ENCODE data around the gene YWHAQ. TPM values are rescaled to one million over a fixed set of nuclear protein-coding genes. Genes with fewer than 3 reads are reported as not detected.

YWHAQ gene
- total RNA-seq, 1 donor, result 562 TPM

DNA sequence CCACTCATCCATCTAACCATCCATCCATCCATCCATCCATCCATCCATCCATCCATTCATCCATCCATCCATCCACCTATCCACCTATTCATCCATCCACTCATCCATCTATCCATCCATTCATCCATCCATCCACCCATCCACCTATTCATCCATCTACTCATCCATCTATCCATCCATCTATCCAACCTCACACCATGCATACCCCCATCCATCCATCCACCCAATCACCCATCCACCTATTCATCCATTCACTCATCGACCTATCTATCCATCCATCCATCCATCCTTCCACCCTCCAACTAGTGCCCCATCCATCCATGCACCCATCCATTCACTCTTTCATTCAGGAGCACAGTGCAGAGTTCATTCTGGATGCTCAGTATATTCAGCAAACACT lies 21.5 kb upstream of the YWHAQ start:
- no peak overlapping the region for H3K4me3 ChIP-seq (ENCODE audit: low read depth, low read length)
- DNase-seq (ENCODE audit: low read depth), result no peak
- TF ChIP-seq CTCF (IDR thresholded peaks at IDR 0.05; ENCODE audit: insufficient read depth, low read length), result no peak

GRCh38 chr2:9650119-9650821 lies 19.5 kb upstream of the YWHAQ start:
- no peak for TF ChIP-seq CTCF (IDR thresholded peaks at IDR 0.05; ENCODE audit: insufficient read depth, low read length)
- DNase-seq (ENCODE audit: low read depth), result no peak
- H3K4me3 ChIP-seq (ENCODE audit: low read depth, low read length), result no peak overlapping the region

DNA sequence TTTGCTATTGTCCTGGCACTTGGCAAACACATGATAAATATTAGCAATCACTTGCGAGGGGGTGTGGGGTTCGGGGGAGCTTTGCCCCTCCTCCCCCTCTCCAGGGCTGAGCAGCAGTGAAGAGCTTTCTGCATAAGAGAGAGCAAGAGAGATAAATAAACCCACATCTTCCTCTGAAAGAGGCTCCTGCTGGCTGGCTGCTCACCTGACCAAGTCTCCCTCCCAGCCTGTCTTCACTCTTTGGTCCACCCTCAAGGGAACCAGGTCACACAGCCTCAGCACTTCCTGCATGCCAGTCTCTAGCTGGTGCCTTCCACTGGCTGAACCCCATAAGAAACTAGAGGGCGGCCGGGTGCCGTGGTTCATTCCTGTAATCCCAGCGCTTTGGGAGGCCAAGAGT lies 18.5 kb upstream of the YWHAQ start:
- no peak for DNase-seq (ENCODE audit: low read depth)
- no peak overlapping the region for H3K4me3 ChIP-seq (ENCODE audit: low read depth, low read length)
- no peak for TF ChIP-seq CTCF (IDR thresholded peaks at IDR 0.05; ENCODE audit: insufficient read depth, low read length)

DNA sequence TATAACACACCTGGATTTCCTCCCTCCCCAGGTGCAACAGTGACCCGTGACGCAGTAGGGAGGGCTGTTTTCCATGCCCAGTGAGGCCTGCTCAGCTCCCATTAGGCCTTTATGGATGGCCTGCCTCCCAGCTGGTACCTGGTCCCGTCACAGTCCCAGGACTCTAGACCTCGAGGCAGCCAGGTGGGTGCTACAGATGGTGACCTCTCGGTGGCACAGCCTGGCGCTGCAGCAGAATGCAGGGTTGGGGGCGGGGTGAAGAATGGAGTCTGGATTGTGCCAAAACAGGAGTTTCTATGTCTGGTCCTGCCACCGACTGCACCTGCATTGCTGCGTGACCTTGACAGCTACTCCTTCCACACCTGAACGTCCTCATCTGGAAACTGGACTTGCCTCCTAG lies 18.0 kb upstream of the YWHAQ start:
- no peak for TF ChIP-seq CTCF (IDR thresholded peaks at IDR 0.05; ENCODE audit: insufficient read depth, low read length)
- H3K4me3 ChIP-seq (ENCODE audit: low read depth, low read length), result no peak overlapping the region
- DNase-seq (ENCODE audit: low read depth), result no peak

DNA sequence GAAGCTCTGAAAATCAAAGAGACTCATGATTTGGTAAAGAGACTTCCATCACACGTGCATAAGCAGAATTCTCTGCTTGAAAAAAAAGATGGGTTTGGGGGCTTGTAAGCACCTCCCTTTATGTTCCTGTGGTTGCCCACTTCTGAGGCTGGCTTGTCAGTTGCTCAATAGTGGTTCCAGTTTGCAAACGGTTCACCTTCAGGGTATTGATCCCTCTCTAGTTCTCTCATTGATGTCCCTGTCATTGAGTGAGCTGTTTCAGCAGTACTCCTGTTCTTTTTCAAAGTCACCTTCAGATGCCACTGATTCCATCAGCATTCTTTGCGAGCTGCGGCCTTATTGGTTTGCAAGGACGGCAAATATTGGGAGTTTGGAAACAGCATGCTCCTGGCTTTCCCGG lies 17.1 kb upstream of the YWHAQ start:
- no peak for TF ChIP-seq CTCF (IDR thresholded peaks at IDR 0.05; ENCODE audit: insufficient read depth, low read length)
- no peak overlapping the region for H3K4me3 ChIP-seq (ENCODE audit: low read depth, low read length)

DNA sequence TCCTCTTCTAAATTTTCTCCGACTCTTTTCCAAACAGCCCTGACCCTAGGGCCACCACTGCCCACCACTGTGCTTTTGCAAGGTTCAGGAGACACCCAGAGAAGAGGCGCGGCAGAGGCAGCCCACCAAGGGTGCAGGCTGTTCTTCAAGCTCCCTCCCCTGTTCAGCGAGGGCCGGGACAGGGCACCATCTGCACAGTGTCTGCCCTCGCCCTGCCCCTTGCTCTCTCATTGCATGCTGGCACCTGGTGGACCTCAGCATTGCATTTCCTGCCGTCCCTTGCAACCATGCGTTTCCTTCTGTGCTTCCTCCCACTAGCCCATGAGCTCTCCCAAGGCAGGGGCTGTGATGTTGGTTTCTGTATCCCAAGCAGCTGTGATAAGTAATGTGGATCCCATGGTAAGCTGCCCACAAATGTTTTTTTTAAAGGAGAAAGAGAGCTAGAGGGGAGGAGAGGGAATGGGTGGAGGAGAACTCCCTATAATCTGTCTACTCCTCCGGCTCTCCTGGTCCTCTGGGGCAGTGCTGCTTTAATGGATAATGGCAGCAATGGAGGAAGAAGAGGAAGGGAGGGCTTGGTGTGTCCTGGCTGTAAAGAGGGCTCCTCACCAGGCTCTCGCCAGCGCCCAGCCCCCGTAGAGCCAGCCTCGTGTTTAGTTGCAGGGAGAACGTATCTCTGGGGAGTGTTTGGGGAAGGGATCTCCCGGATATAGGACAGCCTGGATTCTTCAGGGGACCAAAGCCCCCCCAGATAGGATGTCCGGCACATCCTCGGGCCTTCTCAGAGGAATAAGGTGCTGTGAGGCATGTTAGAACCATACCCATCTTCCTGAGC lies 15.6 kb upstream of the YWHAQ start:
- H3K4me3 ChIP-seq (ENCODE audit: low read depth, low read length), result no peak overlapping the region
- no peak for TF ChIP-seq CTCF (IDR thresholded peaks at IDR 0.05; ENCODE audit: insufficient read depth, low read length)
- DNase-seq (ENCODE audit: low read depth), result no peak

More for the DNA sequence above, 17.1 kb upstream of the YWHAQ start:
- DNase-seq (ENCODE audit: low read depth), result no peak

Measured in fibroblast of the aortic adventitia (primary cell).